Body of pancreas (tissue), 4 donors: Measurements from ENCODE around the gene TMEM8B.

Experiments used
- POLR2A ChIP-seq, 3 donors: fragments of 450-650 bp; IDR thresholded peaks; one replicate each; pipeline ENCODE4 v1.6.1; 2016; ENCODE audit warnings: antibody characterized with exemption in 3 of 3, mild to moderate bottlenecking in 2 of 3
- TF ChIP-seq, protein P1 (sequence below), 7 experiments: fragments of 450-650 bp in 4 of 7; fragments of 200-600 bp in 3 of 7; sonication (generic) in 3 of 7; IDR thresholded peaks; one replicate each; pipeline ENCODE4 v1.5.1; 2016 to 2019; ENCODE audit warnings: antibody characterized with exemption in 7 of 7

DNA sequence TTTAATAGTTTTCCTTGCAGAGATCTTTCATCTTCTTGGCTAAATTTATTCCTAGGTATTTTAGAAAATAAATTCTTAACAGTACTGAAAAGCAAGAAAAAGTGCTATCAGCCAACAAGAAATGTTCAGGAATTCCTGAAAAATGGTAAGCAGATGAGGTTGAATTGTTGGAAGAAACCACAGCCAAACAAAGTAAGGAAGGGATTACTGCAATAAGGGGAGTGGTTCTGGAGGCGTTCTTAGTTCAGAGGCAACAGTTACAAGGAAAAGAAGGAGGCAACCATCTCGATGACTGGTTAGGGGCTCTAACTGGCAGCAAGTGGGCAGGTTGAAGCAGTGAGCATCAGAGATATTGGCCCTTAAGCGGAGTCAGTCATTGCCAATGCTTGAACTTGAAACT is 54.0 kb downstream of the TMEM8B start:
- TF ChIP-seq, protein P1, sequence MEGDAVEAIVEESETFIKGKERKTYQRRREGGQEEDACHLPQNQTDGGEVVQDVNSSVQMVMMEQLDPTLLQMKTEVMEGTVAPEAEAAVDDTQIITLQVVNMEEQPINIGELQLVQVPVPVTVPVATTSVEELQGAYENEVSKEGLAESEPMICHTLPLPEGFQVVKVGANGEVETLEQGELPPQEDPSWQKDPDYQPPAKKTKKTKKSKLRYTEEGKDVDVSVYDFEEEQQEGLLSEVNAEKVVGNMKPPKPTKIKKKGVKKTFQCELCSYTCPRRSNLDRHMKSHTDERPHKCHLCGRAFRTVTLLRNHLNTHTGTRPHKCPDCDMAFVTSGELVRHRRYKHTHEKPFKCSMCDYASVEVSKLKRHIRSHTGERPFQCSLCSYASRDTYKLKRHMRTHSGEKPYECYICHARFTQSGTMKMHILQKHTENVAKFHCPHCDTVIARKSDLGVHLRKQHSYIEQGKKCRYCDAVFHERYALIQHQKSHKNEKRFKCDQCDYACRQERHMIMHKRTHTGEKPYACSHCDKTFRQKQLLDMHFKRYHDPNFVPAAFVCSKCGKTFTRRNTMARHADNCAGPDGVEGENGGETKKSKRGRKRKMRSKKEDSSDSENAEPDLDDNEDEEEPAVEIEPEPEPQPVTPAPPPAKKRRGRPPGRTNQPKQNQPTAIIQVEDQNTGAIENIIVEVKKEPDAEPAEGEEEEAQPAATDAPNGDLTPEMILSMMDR (IDR thresholded peaks at IDR 0.05), result no peak
- no peak for TF ChIP-seq POLR2A (IDR thresholded peaks at IDR 0.05)
